GM12865 (cell line): Measurements from ENCODE around the gene ZC3H7A.

Source experiments
- DNase-seq: peaks from one replicate; pipeline ENCODE4 v3.0.0; 2010; ENCODE audit warnings: low read depth
- H3K4me3 ChIP-seq: 2 replicates; pipeline ENCODE4 v1.5.1; 2011; ENCODE audit warnings: mild to moderate bottlenecking, low read depth, low read length, control low read depth
- CTCF ChIP-seq: IDR thresholded peaks from 2 replicates; pipeline ENCODE4 v1.5.1; 2011; ENCODE audit warnings: low read length, control low read depth, low read depth, inconsistent platforms; ENCODE audit not compliant: insufficient read depth; ENCODE audit errors: missing control alignments

The ZC3H7A gene

DNA sequence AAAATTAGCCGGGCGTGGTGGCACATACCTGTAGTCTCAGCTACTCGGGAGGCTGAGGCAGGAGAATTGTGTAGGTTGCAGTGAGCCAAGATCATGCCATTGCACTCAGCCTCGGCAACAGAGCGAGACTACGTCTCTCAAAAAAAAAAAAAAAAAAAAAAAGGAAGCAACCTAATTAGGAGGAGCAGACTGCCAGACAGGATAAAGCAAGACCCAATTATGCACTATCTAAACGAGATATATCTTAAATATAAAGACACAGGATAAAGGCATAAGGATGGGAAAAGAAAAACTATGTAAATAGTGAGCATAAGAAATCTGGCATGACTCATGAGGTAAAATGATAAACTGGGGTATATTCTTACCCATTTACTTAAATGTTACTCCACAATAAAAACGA, 59.3 kb downstream of the ZC3H7A start:
- H3K4me3 ChIP-seq = peak overlapping the region; percentile 91; the same call in 1 of the 2 replicates
- no peak for TF ChIP-seq CTCF
- no peak for DNase-seq

GRCh38 chr16:11736903-11737302, 60.2 kb downstream of the ZC3H7A start:
- no peak for TF ChIP-seq CTCF
- H3K4me3 ChIP-seq = no peak overlapping the region; the same call in 1 of the 2 replicates
- no peak for DNase-seq

- DNase-seq = no peak
- no peak for TF ChIP-seq CTCF
- H3K4me3 ChIP-seq = no peak overlapping the region
Measured at GRCh38 chr16:11735787-11736186, 61.3 kb downstream of the ZC3H7A start.

DNA sequence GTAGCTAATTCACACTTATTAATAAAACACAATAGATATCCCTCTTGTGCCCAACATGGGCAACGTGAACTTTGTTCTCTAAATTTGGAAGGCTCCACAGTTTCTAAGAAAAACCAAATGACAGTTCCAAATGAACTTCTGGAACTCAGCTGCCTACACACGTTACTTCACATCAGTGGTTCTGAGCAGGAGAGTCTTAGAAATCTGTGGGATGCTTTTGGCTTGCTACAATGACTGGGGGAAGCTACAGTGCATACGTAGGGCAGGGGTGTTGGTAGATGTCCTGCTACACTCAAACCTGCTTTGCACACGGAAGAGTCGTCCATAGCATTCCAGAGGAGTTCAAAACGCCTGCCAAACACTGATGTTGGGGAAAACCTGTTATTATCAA, 62.4 kb downstream of the ZC3H7A start:
- peak overlapping the region; percentile 9 for H3K4me3 ChIP-seq
- no peak for DNase-seq
- TF ChIP-seq CTCF = no peak

DNA sequence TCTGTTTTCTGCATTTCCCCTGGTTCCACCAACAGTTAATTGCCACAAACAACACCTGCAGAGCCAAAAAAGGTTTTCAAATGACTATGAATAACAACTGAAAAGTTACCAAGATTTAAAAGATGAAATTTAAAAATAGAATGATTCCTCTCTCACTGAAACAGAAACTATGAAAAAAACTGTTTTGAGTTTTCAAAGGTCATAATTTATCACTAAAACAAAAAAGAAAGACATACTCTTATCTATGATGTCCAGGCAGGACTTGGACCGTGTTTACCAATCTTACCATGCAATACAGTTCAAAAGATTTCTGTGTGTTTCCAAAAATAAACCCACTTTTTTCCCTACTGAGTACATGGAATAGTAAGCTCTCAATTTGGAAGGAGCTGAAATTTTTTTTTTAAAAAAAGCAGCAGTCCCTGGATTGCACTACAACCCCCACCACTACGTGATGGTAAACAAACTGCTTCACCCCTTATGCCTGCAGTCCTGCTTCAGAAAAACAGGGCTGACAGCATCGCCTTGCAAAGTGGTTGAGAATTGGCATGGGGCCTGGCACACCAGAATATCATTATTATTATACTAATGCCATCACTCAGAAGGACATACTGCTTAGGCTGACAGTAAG, 62.9 kb downstream of the ZC3H7A start:
- peak; percentile 67 for DNase-seq
- no peak for TF ChIP-seq CTCF
- H3K4me3 ChIP-seq = no peak overlapping the region; the same call in 1 of the 2 replicates

GRCh38 chr16:11731222-11731621, 65.8 kb downstream of the ZC3H7A start:
- TF ChIP-seq CTCF = no peak

DNA sequence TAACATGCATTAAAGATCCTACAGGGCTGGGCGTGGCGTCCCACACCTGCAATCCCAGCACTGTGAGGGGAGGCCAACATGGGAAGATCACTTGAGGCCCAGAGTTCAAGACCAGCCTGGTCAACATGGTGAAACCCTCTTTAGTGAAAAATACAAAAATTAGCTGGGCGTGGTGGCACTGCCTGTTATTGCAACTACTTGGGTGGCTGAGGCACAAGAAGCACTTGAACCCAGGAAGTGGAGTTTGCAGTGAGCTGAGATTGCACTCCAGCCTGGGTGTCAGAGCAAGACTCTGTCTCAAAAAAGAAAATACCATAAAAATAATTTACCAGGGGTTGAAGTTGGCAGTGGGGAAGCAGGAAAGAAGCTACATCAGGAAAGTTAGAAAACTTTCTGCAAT, 67.3 kb downstream of the ZC3H7A start:
- DNase-seq = no peak
- H3K4me3 ChIP-seq = no peak overlapping the region
- no peak for TF ChIP-seq CTCF

More at GRCh38 chr16:11731222-11731621, 65.8 kb downstream of the ZC3H7A start:
- no peak overlapping the region for H3K4me3 ChIP-seq
- no peak for DNase-seq
